Ishikawa (cell line): ENCODE measurements around the gene RANBP10.

ENCODE experiments used
- CEBPB ChIP-seq: IDR thresholded peaks from 2 replicates; pipeline ENCODE4 v1.6.1; 2012
- CREB1 ChIP-seq: IDR thresholded peaks from 2 replicates; pipeline ENCODE4 v1.6.1; 2012; ENCODE audit warnings: low read depth
- EGR1 ChIP-seq: IDR thresholded peaks from 2 replicates; pipeline ENCODE4 v1.6.1; 2012
- EP300 ChIP-seq: IDR thresholded peaks from 2 replicates; pipeline ENCODE4 v1.6.1; 2012; ENCODE audit warnings: borderline replicate concordance
- FOXM1 ChIP-seq: IDR thresholded peaks from 2 replicates; pipeline ENCODE4 v1.6.1; 2012; ENCODE audit warnings: low read depth, borderline replicate concordance
- NFIC ChIP-seq: IDR thresholded peaks from 2 replicates; pipeline ENCODE4 v1.6.1; 2012
- RAD21 ChIP-seq: IDR thresholded peaks from 2 replicates; pipeline ENCODE4 v1.6.1; 2012; ENCODE audit warnings: low read depth
- TAF1 ChIP-seq: IDR thresholded peaks from 2 replicates; pipeline ENCODE4 v1.6.1; 2012; ENCODE audit warnings: low read depth, mild to moderate bottlenecking
- TCF12 ChIP-seq: IDR thresholded peaks from 2 replicates; pipeline ENCODE4 v1.6.1; 2012; ENCODE audit warnings: low read depth
- TEAD4 ChIP-seq: IDR thresholded peaks from 2 replicates; pipeline ENCODE4 v1.6.1; 2012
- YY1 ChIP-seq: IDR thresholded peaks from 2 replicates; pipeline ENCODE4 v1.6.1; 2012; ENCODE audit warnings: low read depth
- ZBTB7A ChIP-seq: IDR thresholded peaks from 2 replicates; pipeline ENCODE4 v1.6.1; 2012; ENCODE audit warnings: low read depth
- TF ChIP-seq, protein P1 (sequence below): IDR thresholded peaks from 2 replicates; pipeline ENCODE4 v1.6.1; 2012
- TF ChIP-seq, protein P2 (sequence below): IDR thresholded peaks from 2 replicates; pipeline ENCODE4 v1.6.1; 2012
- TF ChIP-seq, protein P3 (sequence below): IDR thresholded peaks from 2 replicates; pipeline ENCODE4 v1.6.1; 2012; ENCODE audit warnings: low read depth, mild to moderate bottlenecking

Gene RANBP10

DNA sequence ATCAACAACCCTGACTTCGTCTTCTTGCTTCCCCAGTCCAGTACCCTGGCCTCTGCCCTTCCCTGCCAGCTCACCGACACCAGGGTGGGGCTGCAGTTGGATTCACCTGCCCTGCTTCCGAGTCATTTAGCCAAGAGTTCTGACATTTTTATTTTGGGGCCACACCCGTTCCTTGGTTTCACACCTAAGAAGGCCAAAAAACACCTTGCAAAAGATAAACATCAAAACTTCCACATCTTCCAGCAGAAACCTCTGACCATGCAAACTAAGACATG is 45.5 kb downstream of the RANBP10 start:
- TF ChIP-seq CEBPB, result no peak
- TF ChIP-seq EGR1, result no peak
- TF ChIP-seq EP300, result no peak
- TF ChIP-seq, protein P1, sequence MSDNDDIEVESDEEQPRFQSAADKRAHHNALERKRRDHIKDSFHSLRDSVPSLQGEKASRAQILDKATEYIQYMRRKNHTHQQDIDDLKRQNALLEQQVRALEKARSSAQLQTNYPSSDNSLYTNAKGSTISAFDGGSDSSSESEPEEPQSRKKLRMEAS, result no peak
- no peak for TF ChIP-seq NFIC
- no peak for TF ChIP-seq RAD21
- no peak for TF ChIP-seq TCF12
- TF ChIP-seq FOXM1, result no peak
- TF ChIP-seq, protein P2, sequence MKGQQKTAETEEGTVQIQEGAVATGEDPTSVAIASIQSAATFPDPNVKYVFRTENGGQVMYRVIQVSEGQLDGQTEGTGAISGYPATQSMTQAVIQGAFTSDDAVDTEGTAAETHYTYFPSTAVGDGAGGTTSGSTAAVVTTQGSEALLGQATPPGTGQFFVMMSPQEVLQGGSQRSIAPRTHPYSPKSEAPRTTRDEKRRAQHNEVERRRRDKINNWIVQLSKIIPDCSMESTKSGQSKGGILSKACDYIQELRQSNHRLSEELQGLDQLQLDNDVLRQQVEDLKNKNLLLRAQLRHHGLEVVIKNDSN, result no peak
- no peak for TF ChIP-seq YY1
- TF ChIP-seq TEAD4, result no peak

DNA sequence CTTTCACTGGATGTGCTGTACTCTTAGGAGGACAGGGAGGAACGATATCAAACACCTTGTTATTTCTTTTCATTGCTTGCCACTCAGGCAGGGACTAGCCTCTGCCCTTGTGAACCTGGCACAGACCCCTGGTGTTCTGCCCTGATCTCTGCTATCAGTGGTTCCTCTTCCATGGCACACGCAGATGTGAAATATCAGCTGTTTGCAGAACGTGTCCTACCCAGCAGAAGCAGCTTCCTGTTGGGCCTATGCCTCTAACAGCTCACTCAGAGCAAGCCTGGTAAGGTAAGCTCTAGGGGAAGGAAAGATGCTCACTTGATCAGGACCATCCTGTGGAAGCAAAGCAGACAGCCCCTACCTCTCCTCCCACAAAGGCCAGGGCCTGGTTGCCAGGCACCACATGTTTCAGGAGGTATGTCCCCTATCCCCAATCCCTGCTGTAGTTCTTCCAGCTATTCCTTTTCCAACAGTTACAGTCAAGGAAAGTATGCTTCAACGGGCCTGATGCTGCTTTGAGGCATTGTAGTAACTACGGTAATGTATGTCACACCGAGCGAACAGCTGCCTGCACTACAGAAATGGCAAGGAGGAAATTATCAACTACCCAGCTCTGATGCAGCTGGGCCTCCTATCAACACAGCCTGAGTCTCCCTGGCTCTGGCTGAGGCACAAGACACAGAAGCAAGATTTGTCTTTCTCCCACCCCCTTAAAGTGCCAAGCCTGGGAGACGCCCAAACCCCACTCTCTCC is 46.0 kb downstream of the RANBP10 start:
- TF ChIP-seq RAD21, result no peak
- TF ChIP-seq NFIC, result no peak
- TF ChIP-seq, protein P2, result no peak
- no peak for TF ChIP-seq TEAD4
- TF ChIP-seq TAF1, result no peak
- no peak for TF ChIP-seq YY1
- TF ChIP-seq CREB1, result no peak
- no peak for TF ChIP-seq ZBTB7A

DNA sequence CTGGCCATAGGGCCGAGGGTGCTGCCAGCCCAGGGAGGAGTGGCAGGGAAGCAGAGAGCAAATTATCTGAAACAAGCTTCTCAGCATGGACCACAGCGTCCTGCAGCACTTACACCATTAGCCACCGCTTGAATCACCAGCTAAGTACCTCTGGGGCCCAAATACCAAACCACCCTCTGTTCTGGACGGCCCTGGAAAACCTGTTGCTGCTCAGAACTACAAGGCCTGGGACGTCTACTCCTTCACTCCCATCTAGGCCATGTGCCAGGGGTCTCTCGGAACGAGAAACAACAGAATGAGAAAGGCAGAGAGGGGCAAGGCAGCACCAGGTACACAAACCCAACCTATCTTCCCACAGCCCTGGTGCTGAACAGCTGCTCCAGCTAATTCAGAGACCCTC is 47.4 kb downstream of the RANBP10 start:
- TF ChIP-seq EGR1, result no peak

DNA sequence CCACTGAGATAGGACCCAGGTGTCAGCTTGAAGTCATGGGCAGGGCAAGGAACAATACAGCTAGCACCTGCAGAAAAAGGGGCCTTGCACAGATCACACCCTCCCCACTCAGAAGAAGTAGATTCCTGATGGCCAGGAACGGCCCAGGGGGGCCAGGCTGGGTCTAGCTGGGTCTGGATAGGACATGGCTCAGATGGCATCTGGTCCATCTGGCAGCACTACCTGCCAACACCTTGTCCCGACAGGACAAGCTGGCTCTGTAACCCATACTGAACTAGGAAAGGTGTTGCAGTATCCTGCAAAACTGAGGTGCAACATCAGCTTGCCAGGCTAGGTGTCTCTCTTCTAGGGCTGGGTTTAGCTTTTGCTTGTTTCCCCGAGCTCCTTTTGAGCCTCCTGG is 48.4 kb downstream of the RANBP10 start:
- TF ChIP-seq CEBPB (no peak), TCF12 (no peak), EGR1 (no peak), RAD21 (no peak), EP300 (no peak), TEAD4 (no peak), NFIC (no peak), ZBTB7A (no peak), FOXM1 (no peak), TAF1 (no peak)
- TF ChIP-seq, protein P3, sequence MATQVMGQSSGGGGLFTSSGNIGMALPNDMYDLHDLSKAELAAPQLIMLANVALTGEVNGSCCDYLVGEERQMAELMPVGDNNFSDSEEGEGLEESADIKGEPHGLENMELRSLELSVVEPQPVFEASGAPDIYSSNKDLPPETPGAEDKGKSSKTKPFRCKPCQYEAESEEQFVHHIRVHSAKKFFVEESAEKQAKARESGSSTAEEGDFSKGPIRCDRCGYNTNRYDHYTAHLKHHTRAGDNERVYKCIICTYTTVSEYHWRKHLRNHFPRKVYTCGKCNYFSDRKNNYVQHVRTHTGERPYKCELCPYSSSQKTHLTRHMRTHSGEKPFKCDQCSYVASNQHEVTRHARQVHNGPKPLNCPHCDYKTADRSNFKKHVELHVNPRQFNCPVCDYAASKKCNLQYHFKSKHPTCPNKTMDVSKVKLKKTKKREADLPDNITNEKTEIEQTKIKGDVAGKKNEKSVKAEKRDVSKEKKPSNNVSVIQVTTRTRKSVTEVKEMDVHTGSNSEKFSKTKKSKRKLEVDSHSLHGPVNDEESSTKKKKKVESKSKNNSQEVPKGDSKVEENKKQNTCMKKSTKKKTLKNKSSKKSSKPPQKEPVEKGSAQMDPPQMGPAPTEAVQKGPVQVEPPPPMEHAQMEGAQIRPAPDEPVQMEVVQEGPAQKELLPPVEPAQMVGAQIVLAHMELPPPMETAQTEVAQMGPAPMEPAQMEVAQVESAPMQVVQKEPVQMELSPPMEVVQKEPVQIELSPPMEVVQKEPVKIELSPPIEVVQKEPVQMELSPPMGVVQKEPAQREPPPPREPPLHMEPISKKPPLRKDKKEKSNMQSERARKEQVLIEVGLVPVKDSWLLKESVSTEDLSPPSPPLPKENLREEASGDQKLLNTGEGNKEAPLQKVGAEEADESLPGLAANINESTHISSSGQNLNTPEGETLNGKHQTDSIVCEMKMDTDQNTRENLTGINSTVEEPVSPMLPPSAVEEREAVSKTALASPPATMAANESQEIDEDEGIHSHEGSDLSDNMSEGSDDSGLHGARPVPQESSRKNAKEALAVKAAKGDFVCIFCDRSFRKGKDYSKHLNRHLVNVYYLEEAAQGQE, result no peak
- TF ChIP-seq, protein P2, result no peak
- TF ChIP-seq, protein P1, result no peak

DNA sequence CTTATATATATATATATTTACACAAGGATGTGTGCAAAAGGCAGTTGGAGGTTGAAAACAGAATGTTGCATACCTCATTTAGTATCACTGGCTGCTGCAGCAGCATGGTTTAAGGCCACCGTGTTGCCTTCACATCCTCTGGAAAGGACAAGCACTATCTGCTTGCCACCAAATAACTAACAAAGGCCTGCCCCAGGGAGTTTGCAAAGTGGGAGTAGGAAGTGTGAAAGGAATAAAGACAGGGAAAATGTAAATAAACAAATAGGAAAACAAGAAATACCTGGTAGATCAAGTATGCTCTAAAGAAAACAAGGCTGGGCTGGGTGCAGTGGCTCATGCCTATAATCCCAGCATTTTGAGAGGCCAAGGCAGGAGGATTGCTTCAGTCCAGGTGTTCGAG is 53.7 kb downstream of the RANBP10 start:
- TF ChIP-seq TEAD4 (no peak), CEBPB (no peak), YY1 (no peak), FOXM1 (no peak), NFIC (no peak), CREB1 (no peak), EP300 (no peak), TAF1 (no peak), RAD21 (no peak), EGR1 (no peak), TCF12 (no peak), ZBTB7A (no peak)
- TF ChIP-seq, protein P1, result no peak
- TF ChIP-seq, protein P2, result no peak
- TF ChIP-seq, protein P3, result no peak

DNA sequence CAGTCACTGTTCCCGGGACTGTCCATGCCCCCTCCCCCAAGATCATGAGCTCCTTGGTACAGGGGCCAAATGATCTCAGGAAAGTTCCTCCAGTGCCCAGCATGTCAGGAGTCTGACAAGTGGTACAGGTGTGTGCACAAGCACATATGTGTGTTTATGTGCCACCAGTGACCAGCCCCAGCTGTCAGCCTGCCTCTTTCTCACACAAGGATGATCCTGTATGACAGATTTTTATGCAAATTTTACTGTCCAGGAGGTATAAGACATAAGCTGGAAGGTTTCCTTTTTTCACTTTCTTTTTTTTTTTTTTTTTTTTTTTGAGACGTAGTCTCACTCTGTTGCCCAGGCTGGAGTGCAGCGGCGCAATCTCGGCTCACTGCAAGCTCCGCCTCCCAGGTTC is 55.9 kb downstream of the RANBP10 start:
- TF ChIP-seq, protein P3, result no peak
- TF ChIP-seq EGR1 (no peak), TCF12 (no peak), NFIC (no peak), CEBPB (no peak)
- TF ChIP-seq, protein P1, result no peak
